ENCODE results near the gene ANKDD1B.

The ANKDD1B gene

DNA sequence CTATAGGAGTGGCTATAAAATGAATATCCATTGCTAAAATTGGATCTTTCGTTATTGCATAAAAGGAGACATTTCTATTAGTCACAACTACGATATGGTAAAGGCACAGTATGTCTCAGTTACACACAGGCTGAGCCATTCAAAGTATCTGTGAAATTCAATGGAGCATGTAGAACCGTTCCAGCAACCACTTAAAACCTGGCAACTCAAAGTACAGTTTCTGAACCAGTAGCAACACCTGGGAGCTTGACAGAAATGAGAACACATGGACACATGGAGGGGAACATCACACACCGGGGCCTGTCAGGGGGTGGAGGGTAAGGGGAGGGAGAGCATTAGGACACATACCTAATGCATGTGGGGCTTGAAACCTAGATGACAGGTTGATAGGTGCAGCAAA lies 90.6 kb downstream of the ANKDD1B start:
- no peak for DNase-seq (ENCODE audit: low spot score)
- Histone ChIP-seq H3K4me3 (no peak overlapping the region), H3K27ac (no peak overlapping the region)
- TF ChIP-seq CTCF (IDR thresholded peaks at IDR 0.05): no peak

GRCh38 chr5:75706016-75706415 lies 94.8 kb downstream of the ANKDD1B start:
- Histone ChIP-seq H3K27ac (no peak overlapping the region), H3K4me3 (no peak overlapping the region)
- TF ChIP-seq CTCF (IDR thresholded peaks at IDR 0.05): no peak
- no peak for DNase-seq (ENCODE audit: low spot score)

GRCh38 chr5:75706775-75707174 lies 95.5 kb downstream of the ANKDD1B start:
- no peak for DNase-seq (ENCODE audit: low spot score)
- TF ChIP-seq CTCF (IDR thresholded peaks at IDR 0.05): no peak
- Histone ChIP-seq H3K27ac (no peak overlapping the region), H3K4me3 (no peak overlapping the region)

- no peak for TF ChIP-seq CTCF (IDR thresholded peaks at IDR 0.05)
- Histone ChIP-seq H3K4me3 (no peak overlapping the region), H3K27ac (no peak overlapping the region)
- no peak for DNase-seq (ENCODE audit: low spot score)
These were observed 96.8 kb downstream of the ANKDD1B start for GRCh38 chr5:75707911-75708509.

GRCh38 chr5:75710637-75711036 lies 99.4 kb downstream of the ANKDD1B start:
- no peak for DNase-seq (ENCODE audit: low spot score)
- no peak overlapping the region for H3K4me3 ChIP-seq
- TF ChIP-seq CTCF (IDR thresholded peaks at IDR 0.05): no peak
- H3K27ac ChIP-seq: no peak overlapping the region

- no peak for TF ChIP-seq CTCF (IDR thresholded peaks at IDR 0.05)
- H3K4me3 ChIP-seq: no peak overlapping the region
- DNase-seq (ENCODE audit: low spot score): no peak
- no peak overlapping the region for H3K27ac ChIP-seq
These were observed 99.9 kb downstream of the ANKDD1B start for GRCh38 chr5:75711151-75711550.

GRCh38 chr5:75712091-75712490 lies 100.8 kb downstream of the ANKDD1B start:
- TF ChIP-seq CTCF (IDR thresholded peaks at IDR 0.05): no peak
- H3K27ac ChIP-seq: no peak overlapping the region
- H3K4me3 ChIP-seq: no peak overlapping the region
- no peak for DNase-seq (ENCODE audit: low spot score)

All from coronary artery (tissue), 2 donors.